Stimulated activated CD8-positive, alpha-beta memory T cell treated with anti-CD3 and anti-CD28 coated beads, Interleukin-15, amount 100 ng/mL, for 1 hour (primary cell): ENCODE data around the gene BCKDK.
"Not testable (repeated sequence)": the region's sequence is repeated elsewhere in the genome, so short reads cannot be mapped to it uniquely, and the experiment has no call there.

Source experiments
- DNase-seq: peaks from one replicate; pipeline ENCODE4 v3.0.0-alpha.2; 2020; ENCODE audit warnings: low read depth

Gene BCKDK

GRCh38 chr16:31099860-31100638 is 8.1 kb upstream of the BCKDK start:
- DNase-seq: no peak

- not testable (repeated sequence) for DNase-seq
Measured at GRCh38 chr16:31100876-31101641, 7.1 kb upstream of the BCKDK start.

- DNase-seq: peak; percentile 73
Measured at GRCh38 chr16:31105677-31106213, 2.4 kb upstream of the BCKDK start.

GRCh38 chr16:31106509-31107464 is 1.4 kb upstream of the BCKDK start:
- DNase-seq: no peak

GRCh38 chr16:31107465-31107867 is 720 bp upstream of the BCKDK start:
- DNase-seq: no peak

- DNase-seq: no peak
Measured at GRCh38 chr16:31108794-31109558, 790 bp downstream of the BCKDK start.

- DNase-seq: no peak
Measured at GRCh38 chr16:31109622-31110021, 1.4 kb downstream of the BCKDK start.

- no peak for DNase-seq
Measured at GRCh38 chr16:31110106-31111034, 2.2 kb downstream of the BCKDK start.

- no peak for DNase-seq
Measured at GRCh38 chr16:31111881-31112466, 3.8 kb downstream of the BCKDK start.

- DNase-seq: no peak
Measured at GRCh38 chr16:31112711-31113110, 4.5 kb downstream of the BCKDK start.

- DNase-seq: no peak
Measured at GRCh38 chr16:31113121-31114120, 5.2 kb downstream of the BCKDK start.

- DNase-seq: no peak
Measured at GRCh38 chr16:31114468-31114867, 6.3 kb downstream of the BCKDK start.

- peak; percentile 94 for DNase-seq
Measured at GRCh38 chr16:31117384-31118222, 9.4 kb downstream of the BCKDK start, which contains the start of gene KAT8. TSS of gene KAT8 (plus strand) at chr16:31117664. CDS start at chr16:31117682, 18 bp downstream.

- no peak for DNase-seq
Measured at GRCh38 chr16:31118223-31119155, 10.3 kb downstream of the BCKDK start.

- no peak for DNase-seq
Measured at GRCh38 chr16:31120129-31120528, 11.9 kb downstream of the BCKDK start.

- no peak for DNase-seq
Measured at GRCh38 chr16:31125844-31126243, 17.7 kb downstream of the BCKDK start.
